OCI-LY7 (cell line): Measurements from ENCODE around the gene PRDM4. TPM values are rescaled to one million over a fixed set of nuclear protein-coding genes. Genes with fewer than 3 reads are reported as not detected.

Experiments used
- BruUV-seq: library from RNA; stranded (reverse); fragments of 400-500 nt; replicated peaks from 2 replicates; lab custom pipeline; 2021; lab: Mats Ljungman, UMichigan
- CTCF ChIA-PET: fragments of 300-600 bp; sonication (Branson Sonifier 250); formaldehyde crosslinking; loops from one replicate; lab custom pipeline; 2022; ENCODE audit warnings: antibody characterized with exemption; ENCODE audit not compliant: unreplicated experiment; lab: Charles Lee
- POLR2A ChIA-PET: fragments of 300-600 bp; sonication (Branson Sonifier 250); formaldehyde crosslinking; loops from one replicate; lab custom pipeline; 2022; ENCODE audit warnings: antibody characterized with exemption; lab: Charles Lee
- DNase-seq: peaks from one replicate; pipeline ENCODE4 v3.0.0-alpha.2; 2015; ENCODE audit warnings: low spot score
- H2AFZ ChIP-seq: fragments of 200-600 bp; sonication (generic), shearing (Covaris generic); 2 replicates; pipeline ENCODE4 v1.6.1; 2014; ENCODE audit warnings: mild to moderate bottlenecking, antibody characterized with exemption, low read length, moderate library complexity
- H3K27ac ChIP-seq: fragments of 200-600 bp; sonication (generic); 2 replicates; pipeline ENCODE4 v1.5.1; 2014; ENCODE audit warnings: mixed run types, low read depth, mild to moderate bottlenecking, moderate library complexity, low read length, inconsistent platforms; ENCODE audit not compliant: poor library complexity, severe bottlenecking
- H3K36me3 ChIP-seq: fragments of 200-600 bp; sonication (generic); 2 replicates; pipeline ENCODE4 v1.6.1; 2014; ENCODE audit warnings: mild to moderate bottlenecking, antibody characterized with exemption, low read length, moderate library complexity, mixed read lengths; ENCODE audit not compliant: insufficient read depth
- H3K4me1 ChIP-seq: fragments of 200-600 bp; sonication (generic); 2 replicates; pipeline ENCODE4 v1.5.1; 2014; ENCODE audit warnings: mild to moderate bottlenecking, low read length; ENCODE audit not compliant: insufficient read depth, poor library complexity, severe bottlenecking
- H3K4me2 ChIP-seq: fragments of 200-600 bp; sonication (generic); 2 replicates; pipeline ENCODE4 v1.6.1; 2014; ENCODE audit warnings: mild to moderate bottlenecking, low read length
- H3K4me3 ChIP-seq: fragments of 200-600 bp; sonication (generic); 2 replicates; pipeline ENCODE4 v1.5.1; 2014; ENCODE audit warnings: mild to moderate bottlenecking, low read depth, low read length; ENCODE audit not compliant: poor library complexity, severe bottlenecking
- H3K79me2 ChIP-seq: fragments of 200-600 bp; sonication (generic); 2 replicates; pipeline ENCODE4 v1.6.1; 2016; ENCODE audit warnings: low read depth, mild to moderate bottlenecking, low read length, moderate library complexity, mixed read lengths; ENCODE audit not compliant: insufficient read depth
- H3K9me2 ChIP-seq: fragments of 200-600 bp; sonication (generic); 2 replicates; pipeline ENCODE4 v1.6.1; 2016; ENCODE audit warnings: mild to moderate bottlenecking, low read length, mixed read lengths; ENCODE audit not compliant: insufficient read depth
- H3K9me3 ChIP-seq: fragments of 200-600 bp; sonication (generic); 2 replicates; pipeline ENCODE4 v1.6.1; 2014; ENCODE audit warnings: mild to moderate bottlenecking, mixed run types, low read length, mixed read lengths
- H4K20me1 ChIP-seq: fragments of 200-600 bp; sonication (generic); 2 replicates; pipeline ENCODE4 v1.6.1; 2014; ENCODE audit warnings: mild to moderate bottlenecking, antibody characterized with exemption, low read length, moderate library complexity, mixed read lengths; ENCODE audit not compliant: insufficient read depth
- CTCF ChIP-seq: fragments of 200-600 bp; sonication (generic); conservative IDR thresholded peaks from 2 replicates; pipeline ENCODE4 v1.5.1; 2014; ENCODE audit warnings: mild to moderate bottlenecking, antibody characterized with exemption, low read length, moderate library complexity, mixed read lengths
- EZH2phosphoT487 ChIP-seq: fragments of 200-600 bp; sonication (generic); IDR thresholded peaks from 2 replicates; pipeline ENCODE4 v1.6.1; 2018; ENCODE audit warnings: low read depth, borderline replicate concordance, mild to moderate bottlenecking, mixed run types, antibody characterized with exemption, low read length, moderate library complexity, mixed read lengths
- intact Hi-C: fragments of 100-400 bp; cut with micrococcal nuclease; formaldehyde crosslinking; loops from one replicate; pipeline ENCODE4 v1.10.0; 2022; ENCODE audit not compliant: unreplicated experiment
- total RNA-seq, 2 experiments: library from RNA; depleted of rRNA in 1 of 2; stranded (reverse); fragments of >200 nt in 1 of 2; shearing (Covaris generic) in 1 of 2; gene quantifications; 2 replicates each; pipeline ENCODE4 v1.2.3, GENCODE V29; 2014 to 2022

PRDM4 gene
- total RNA-seq, 2 experiments from 2014 or later: 28.3 to 28.7 TPM

DNA sequence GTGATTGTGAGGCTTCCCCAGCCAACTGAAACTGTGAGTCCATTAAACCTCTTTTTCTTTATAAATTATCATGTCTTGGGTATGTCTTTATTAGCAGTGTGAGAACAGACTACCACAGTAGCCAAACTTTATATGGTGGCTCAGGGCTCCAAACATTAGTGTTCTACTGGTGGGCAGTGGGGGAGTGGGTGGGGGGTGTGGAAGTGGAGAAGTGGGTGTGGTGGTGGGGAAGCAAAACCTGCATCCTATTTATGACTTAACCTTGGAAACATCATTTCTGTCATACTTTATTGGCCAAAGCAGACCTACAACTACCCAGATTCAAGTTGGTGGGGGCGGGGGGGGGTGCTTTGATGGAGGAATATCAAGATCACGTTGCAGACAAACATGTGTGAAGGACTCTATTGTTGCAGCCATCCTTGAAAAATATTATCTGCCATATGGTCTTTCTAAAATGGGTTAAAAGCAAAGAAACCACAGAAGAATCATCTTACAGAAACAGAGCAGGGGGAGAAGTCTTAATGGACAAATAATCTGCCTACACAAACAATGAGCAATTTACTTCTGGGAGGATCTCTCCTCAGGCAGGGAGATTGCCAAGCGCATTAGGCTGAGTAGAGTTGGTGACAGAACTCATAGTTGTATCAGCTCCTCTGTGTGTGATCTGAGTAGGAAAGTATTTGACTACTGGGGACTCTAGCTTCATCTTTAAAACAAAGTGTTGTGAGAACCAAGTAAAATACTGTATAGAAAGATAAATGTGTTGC lies 76.7 kb downstream of the PRDM4 start:
- peaks cover 26% of the 10 kb centered on the region for H3K79me2 ChIP-seq
- H3K4me3 ChIP-seq: peak overlapping the region; percentile 95
- H2AFZ ChIP-seq: peak overlapping the region; percentile 91; the same call in 1 of the 2 replicates
- H3K4me1 ChIP-seq: peaks cover 19% of the 10 kb centered on the region
- H3K4me2 ChIP-seq: peak overlapping the region; percentile 76
- peaks cover 19% of the 10 kb centered on the region for H3K36me3 ChIP-seq
- H3K9me3 ChIP-seq: 0 out of 2 replicates have a peak, but pooled peaks cover 7% of the 10 kb centered on the region
- DNase-seq: no peak
- 0 out of 2 replicates have a peak, but pooled peaks cover 7% of the 10 kb centered on the region for H4K20me1 ChIP-seq
- no peaks in the 10 kb centered on the region for H3K9me2 ChIP-seq
- TF ChIP-seq EZH2phosphoT487 (no peak), CTCF (no peak)
- ChIA-PET CTCF (interaction anchor here (1.0 kb wide), 1 partner anchor 8 kb away, joined by 3 read pairs; no protein-coding TSS in a partner anchor), POLR2A (no interaction called here)
- no TSS peak for BruUV-seq
- H3K27ac ChIP-seq: no peak overlapping the region
- intact Hi-C loops: no loop called here

Other genes starting within 250 kb of the PRDM4 start
- gene PWP1, start 75.3 kb downstream of the PRDM4 start, total RNA-seq (2014; rRNA removed; shearing (Covaris generic)): 28.2 and 46.1 TPM in 2 replicates
- 39.8 and 44.5 TPM in 2 replicates for gene PWP1, start 75.3 kb downstream of the PRDM4 start, total RNA-seq (2022)
- not detected in 2 replicates for gene ASCL4, start 13.6 kb upstream of the PRDM4 start, total RNA-seq (2014; rRNA removed; shearing (Covaris generic))
- not detected in 2 replicates for gene ASCL4, start 13.6 kb upstream of the PRDM4 start, total RNA-seq (2022)